Measurements from ENCODE around the gene PTPRM. TPM values are rescaled to one million over a fixed set of nuclear protein-coding genes. Genes with fewer than 3 reads are reported as not detected.
A peak's percentile ranks its signal among the peaks of the same experiment; 100 is the strongest.

The PTPRM gene
- total RNA-seq, 1 donor from 2014 or later, result 13.9 TPM

DNA sequence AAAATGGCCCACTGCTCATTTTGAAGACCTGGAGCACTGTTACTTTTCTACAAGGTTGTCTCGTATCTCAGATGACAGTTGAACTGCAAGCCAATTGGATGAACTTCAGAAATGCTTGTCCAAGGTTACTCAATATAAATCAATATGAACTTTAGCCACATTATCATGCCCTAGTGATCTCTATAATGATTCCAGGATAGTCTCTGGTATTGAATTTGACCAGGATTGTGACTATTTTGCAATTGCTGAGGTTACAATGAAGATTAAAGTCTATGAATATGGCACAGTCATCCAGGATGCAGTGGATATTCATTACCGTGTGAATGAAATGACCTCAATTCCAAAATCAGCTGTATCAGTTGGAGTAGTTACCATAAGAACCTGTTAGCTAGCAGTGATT lies 846.1 kb downstream of the PTPRM start:
- Mint-ChIP-seq H3K4me3 (no peak overlapping the region), H3K4me1 (no peaks in the 10 kb centered on the region), H3K9me3 (peaks cover 23% of the 10 kb centered on the region), H3K27me3 (ENCODE audit: insufficient read depth, low read depth) (peaks cover 2% of the 10 kb centered on the region), H3K36me3 (peaks cover 7% of the 10 kb centered on the region), H3K27ac (no peak overlapping the region)
- DNase-seq (ENCODE audit: low spot score), result no peak
- no peaks in the 10 kb centered on the region for H3K27me3 ChIP-seq
- H3K4me3 ChIP-seq, result no peak overlapping the region
- H3K79me2 ChIP-seq (ENCODE audit: low read depth), result no peaks in the 10 kb centered on the region
- H3K9me3 ChIP-seq (ENCODE audit: low read depth), result peaks cover 6% of the 10 kb centered on the region
- H3K36me3 ChIP-seq, result no peaks in the 10 kb centered on the region
- TF ChIP-seq EZH2phosphoT487 (IDR thresholded peaks at IDR 0.05), result no peak
- no peak for TF ChIP-seq EZH2 (IDR thresholded peaks at IDR 0.05)
- TF ChIP-seq, protein P1, sequence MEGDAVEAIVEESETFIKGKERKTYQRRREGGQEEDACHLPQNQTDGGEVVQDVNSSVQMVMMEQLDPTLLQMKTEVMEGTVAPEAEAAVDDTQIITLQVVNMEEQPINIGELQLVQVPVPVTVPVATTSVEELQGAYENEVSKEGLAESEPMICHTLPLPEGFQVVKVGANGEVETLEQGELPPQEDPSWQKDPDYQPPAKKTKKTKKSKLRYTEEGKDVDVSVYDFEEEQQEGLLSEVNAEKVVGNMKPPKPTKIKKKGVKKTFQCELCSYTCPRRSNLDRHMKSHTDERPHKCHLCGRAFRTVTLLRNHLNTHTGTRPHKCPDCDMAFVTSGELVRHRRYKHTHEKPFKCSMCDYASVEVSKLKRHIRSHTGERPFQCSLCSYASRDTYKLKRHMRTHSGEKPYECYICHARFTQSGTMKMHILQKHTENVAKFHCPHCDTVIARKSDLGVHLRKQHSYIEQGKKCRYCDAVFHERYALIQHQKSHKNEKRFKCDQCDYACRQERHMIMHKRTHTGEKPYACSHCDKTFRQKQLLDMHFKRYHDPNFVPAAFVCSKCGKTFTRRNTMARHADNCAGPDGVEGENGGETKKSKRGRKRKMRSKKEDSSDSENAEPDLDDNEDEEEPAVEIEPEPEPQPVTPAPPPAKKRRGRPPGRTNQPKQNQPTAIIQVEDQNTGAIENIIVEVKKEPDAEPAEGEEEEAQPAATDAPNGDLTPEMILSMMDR (IDR thresholded peaks at IDR 0.05), result no peak
- no peak overlapping the region for H3K9ac ChIP-seq
- H3F3A ChIP-seq (ENCODE audit: low read depth), result no peaks in the 10 kb centered on the region
- no peak overlapping the region for H2AFZ ChIP-seq (replicated peaks)
- H3K27ac ChIP-seq, result no peak overlapping the region
- H4K20me1 ChIP-seq (ENCODE audit: low read depth), result no peaks in the 10 kb centered on the region
- H3K4me1 ChIP-seq, result no peaks in the 10 kb centered on the region
- H3K4me2 ChIP-seq, result no peak overlapping the region

DNA sequence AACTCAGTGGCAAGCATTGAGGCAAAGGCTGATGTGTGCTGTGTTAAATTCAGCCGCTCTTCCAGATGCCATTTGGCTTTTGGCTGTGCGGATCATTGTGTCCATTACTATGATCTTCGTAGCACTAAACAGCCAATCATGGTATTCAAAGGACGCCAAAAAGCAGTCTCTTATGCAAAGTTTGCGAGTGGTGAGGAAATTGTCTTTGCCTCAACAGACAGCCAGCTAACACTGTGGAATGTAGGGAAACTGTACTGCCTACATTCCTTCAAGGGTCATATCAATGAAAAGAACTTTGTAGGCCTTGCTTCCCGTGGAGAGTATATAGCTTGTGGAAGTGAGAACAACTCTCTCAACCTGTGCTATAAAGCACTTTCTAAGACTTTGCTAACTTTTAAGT lies 846.6 kb downstream of the PTPRM start:
- Histone ChIP-seq H3K27ac (no peak overlapping the region), H3K27me3 (no peaks in the 10 kb centered on the region), H3K9me3 (ENCODE audit: low read depth) (peaks cover 6% of the 10 kb centered on the region), H3K4me1 (no peaks in the 10 kb centered on the region), H4K20me1 (ENCODE audit: low read depth) (no peaks in the 10 kb centered on the region), H2AFZ (replicated peaks) (no peak overlapping the region), H3K4me3 (no peak overlapping the region), H3K36me3 (no peaks in the 10 kb centered on the region), H3K4me2 (no peak overlapping the region), H3F3A (ENCODE audit: low read depth) (no peaks in the 10 kb centered on the region), H3K79me2 (ENCODE audit: low read depth) (no peaks in the 10 kb centered on the region), H3K9ac (no peak overlapping the region)
- no peak overlapping the region for H3K27ac Mint-ChIP-seq
- TF ChIP-seq EZH2 (IDR thresholded peaks at IDR 0.05) (no peak), EZH2phosphoT487 (IDR thresholded peaks at IDR 0.05) (no peak)
- TF ChIP-seq, protein P1 (IDR thresholded peaks at IDR 0.05), result no peak
- peaks cover 5% of the 10 kb centered on the region for H3K27me3 Mint-ChIP-seq (ENCODE audit: insufficient read depth, low read depth)
- DNase-seq (ENCODE audit: low spot score), result no peak
- H3K36me3 Mint-ChIP-seq, result peaks cover 6% of the 10 kb centered on the region
- no peaks in the 10 kb centered on the region for H3K4me1 Mint-ChIP-seq
- H3K9me3 Mint-ChIP-seq, result peaks cover 23% of the 10 kb centered on the region
- H3K4me3 Mint-ChIP-seq, result no peak overlapping the region

DNA sequence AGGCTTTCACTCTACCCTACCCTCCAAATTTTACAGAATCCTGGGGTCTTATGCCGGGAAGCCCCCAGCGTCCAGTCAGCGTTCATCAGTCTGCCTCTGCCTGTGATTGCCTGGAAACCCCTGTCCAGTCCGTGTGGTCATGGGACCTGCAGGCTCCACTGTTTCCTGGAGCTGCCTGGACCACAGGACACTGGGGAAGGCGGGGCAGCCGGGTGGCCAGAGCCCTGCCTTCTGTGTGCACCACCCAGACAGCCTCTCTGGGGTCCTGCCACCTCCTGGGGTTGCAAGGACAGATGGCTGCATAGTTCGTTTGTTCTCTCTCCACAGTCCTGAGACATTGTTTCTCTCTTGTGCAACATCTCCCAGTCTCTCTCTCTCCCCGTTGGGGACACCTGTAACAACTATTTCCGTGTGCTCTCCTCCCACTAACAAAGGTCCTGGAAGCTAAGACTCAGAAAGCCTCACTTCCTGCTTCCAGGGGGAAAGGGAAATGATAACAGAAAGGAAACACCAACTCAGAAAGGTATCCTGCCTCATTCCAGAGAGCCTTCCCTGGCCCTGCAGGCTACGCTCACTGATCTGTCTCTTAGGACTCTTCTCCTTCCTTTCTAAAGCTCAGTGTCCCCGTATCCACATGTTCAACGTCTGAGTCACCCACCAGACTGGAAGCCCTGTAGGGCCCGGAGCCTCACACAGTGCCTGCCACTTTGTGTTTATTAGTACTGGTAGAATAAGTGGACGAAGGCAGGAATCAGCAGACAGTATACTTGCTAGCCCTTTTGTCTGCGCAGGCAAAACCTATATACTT lies 849.3 kb downstream of the PTPRM start:
- no peak overlapping the region for H3K27ac Mint-ChIP-seq
- Histone ChIP-seq H3K27ac (no peak overlapping the region), H3F3A (ENCODE audit: low read depth) (no peaks in the 10 kb centered on the region), H2AFZ (replicated peaks) (peak overlapping the region; percentile 26), H3K36me3 (no peaks in the 10 kb centered on the region), H3K9me3 (ENCODE audit: low read depth) (no peaks in the 10 kb centered on the region), H4K20me1 (ENCODE audit: low read depth) (no peaks in the 10 kb centered on the region), H3K4me1 (no peaks in the 10 kb centered on the region), H3K9ac (no peak overlapping the region), H3K79me2 (ENCODE audit: low read depth) (no peaks in the 10 kb centered on the region), H3K4me2 (no peak overlapping the region), H3K27me3 (no peaks in the 10 kb centered on the region), H3K4me3 (no peak overlapping the region)
- H3K27me3 Mint-ChIP-seq (ENCODE audit: insufficient read depth, low read depth), result peaks cover 5% of the 10 kb centered on the region
- H3K9me3 Mint-ChIP-seq, result peaks cover 9% of the 10 kb centered on the region
- TF ChIP-seq, protein P1 (IDR thresholded peaks at IDR 0.05), result no peak
- TF ChIP-seq EZH2 (IDR thresholded peaks at IDR 0.05) (no peak), EZH2phosphoT487 (IDR thresholded peaks at IDR 0.05) (no peak)
- no peak for DNase-seq (ENCODE audit: low spot score)
- no peak overlapping the region for H3K4me3 Mint-ChIP-seq
- H3K4me1 Mint-ChIP-seq, result no peaks in the 10 kb centered on the region
- H3K36me3 Mint-ChIP-seq, result no peaks in the 10 kb centered on the region

All from neural progenitor cell (in vitro differentiated cells).